ENCODE measurements around the gene UBALD2. TPM values are rescaled to one million over a fixed set of nuclear protein-coding genes. Genes with fewer than 3 reads are reported as not detected.

Gene UBALD2
- total and polyA plus RNA-seq, 2 donors (not counting 3 experiments of a cell fraction or from before 2014, with no cell fraction given): 46.9 to 70.9 TPM

DNA sequence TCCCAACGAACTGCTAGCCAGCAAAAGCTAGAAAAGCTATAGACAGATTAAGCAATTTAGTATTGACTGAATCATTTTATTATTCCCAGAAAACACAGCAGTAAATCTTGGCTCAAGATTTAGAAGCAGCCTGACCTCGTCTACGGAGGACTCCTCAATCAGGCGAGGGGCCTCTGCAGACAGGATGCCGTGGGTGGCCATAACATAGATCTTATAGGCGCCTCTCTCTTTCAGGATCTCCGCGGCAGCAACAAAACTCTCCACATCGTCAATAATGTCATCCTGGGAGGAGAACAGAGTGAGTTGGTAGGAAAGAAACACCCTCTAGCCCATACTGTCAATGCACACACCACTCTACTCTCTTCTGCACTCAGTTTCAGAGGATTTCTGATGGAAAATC, 47.6 kb downstream of the UBALD2 start:
- dilution Hi-C loops (cut with MboI; ENCODE audit: extremely low pct_ligation_motif_present, low sequenced_read_pairs) (no loop called here), intact Hi-C loops (cut with micrococcal nuclease) (loop anchor here (10.0 kb wide), 1 partner anchor 192 kb away; the partner anchor contains the start of gene RHBDF2)
- H4K20me1 ChIP-seq (replicated peaks; ENCODE audit: control insufficient read depth, extremely low read depth, insufficient read depth, low read length): peaks cover 2% of the 10 kb centered on the region
- H2AFZ ChIP-seq (ENCODE audit: low read depth, low read length): no peak overlapping the region
- peaks cover 15 to 23% of the 10 kb centered on the region in 2 experiments for H3K36me3 ChIP-seq (ENCODE audit: control insufficient read depth in 2 of 2, extremely low read depth in 1 of 2, insufficient read depth in 2 of 2, low read length in 2 of 2)
- H3K27ac ChIP-seq (ENCODE audit: insufficient read depth, low read depth, low read length): no peak overlapping the region
- FAIRE-seq (no peak), DNase-seq (ENCODE audit: low read depth, low spot score) (no peak)
- TF ChIP-seq EZH2 (IDR thresholded peaks at IDR 0.05; ENCODE audit: borderline replicate concordance, low read depth, low read length, severe bottlenecking) (no peak), POLR2A (IDR thresholded peaks at IDR 0.05; ENCODE audit: low read depth, low read length) (no peak), MYC (IDR thresholded peaks at IDR 0.05; ENCODE audit: low read depth, low read length) (no peak), POLR2AphosphoS5 (IDR thresholded peaks at IDR 0.05; ENCODE audit: insufficient read depth, low read depth, low read length) (no peak), FOS (IDR thresholded peaks at IDR 0.05; ENCODE audit: borderline replicate concordance, insufficient read depth, low read length) (no peak), GATA2 (IDR thresholded peaks at IDR 0.05; ENCODE audit: insufficient read depth, insufficient read length, low read depth, low read length) (no peak), JUN (IDR thresholded peaks at IDR 0.05; ENCODE audit: borderline replicate concordance, insufficient read depth, insufficient read length, low read depth) (no peak)
- TF ChIP-seq, protein P1, sequence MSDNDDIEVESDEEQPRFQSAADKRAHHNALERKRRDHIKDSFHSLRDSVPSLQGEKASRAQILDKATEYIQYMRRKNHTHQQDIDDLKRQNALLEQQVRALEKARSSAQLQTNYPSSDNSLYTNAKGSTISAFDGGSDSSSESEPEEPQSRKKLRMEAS (IDR thresholded peaks at IDR 0.05; ENCODE audit: insufficient read depth, insufficient read length): no peak
- TF ChIP-seq, protein P2, sequence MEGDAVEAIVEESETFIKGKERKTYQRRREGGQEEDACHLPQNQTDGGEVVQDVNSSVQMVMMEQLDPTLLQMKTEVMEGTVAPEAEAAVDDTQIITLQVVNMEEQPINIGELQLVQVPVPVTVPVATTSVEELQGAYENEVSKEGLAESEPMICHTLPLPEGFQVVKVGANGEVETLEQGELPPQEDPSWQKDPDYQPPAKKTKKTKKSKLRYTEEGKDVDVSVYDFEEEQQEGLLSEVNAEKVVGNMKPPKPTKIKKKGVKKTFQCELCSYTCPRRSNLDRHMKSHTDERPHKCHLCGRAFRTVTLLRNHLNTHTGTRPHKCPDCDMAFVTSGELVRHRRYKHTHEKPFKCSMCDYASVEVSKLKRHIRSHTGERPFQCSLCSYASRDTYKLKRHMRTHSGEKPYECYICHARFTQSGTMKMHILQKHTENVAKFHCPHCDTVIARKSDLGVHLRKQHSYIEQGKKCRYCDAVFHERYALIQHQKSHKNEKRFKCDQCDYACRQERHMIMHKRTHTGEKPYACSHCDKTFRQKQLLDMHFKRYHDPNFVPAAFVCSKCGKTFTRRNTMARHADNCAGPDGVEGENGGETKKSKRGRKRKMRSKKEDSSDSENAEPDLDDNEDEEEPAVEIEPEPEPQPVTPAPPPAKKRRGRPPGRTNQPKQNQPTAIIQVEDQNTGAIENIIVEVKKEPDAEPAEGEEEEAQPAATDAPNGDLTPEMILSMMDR (IDR thresholded peaks at IDR 0.05; ENCODE audit: extremely low read depth in 1 of 2, insufficient read depth in 1 of 2, low read depth in 1 of 2, low read length in 2 of 2): no peak
- no TSS peak for BruUV-seq (replicated peaks)
- H3K4me3 ChIP-seq (replicated peaks in 1 of 3; ENCODE audit: insufficient read depth in 1 of 3, low read depth in 1 of 3, low read length in 3 of 3): no peak overlapping the region
- no peak overlapping the region for H3K9ac ChIP-seq (replicated peaks; ENCODE audit: extremely low read depth, insufficient read depth, low read length)
- peaks cover 30% of the 10 kb centered on the region for H3K4me1 ChIP-seq (ENCODE audit: control insufficient read depth, extremely low read depth, insufficient read depth, low read length)
- CTCF ChIA-PET: interaction anchor here (1.1 kb wide), 1 partner anchor 85 kb away, joined by 3 read pairs; no protein-coding TSS in a partner anchor
- H3K9me1 ChIP-seq (replicated peaks; ENCODE audit: control insufficient read depth, extremely low read depth, insufficient read depth, low read length): no peaks in the 10 kb centered on the region
- POLR2A ChIA-PET: no interaction called here
- H3K4me2 ChIP-seq (ENCODE audit: insufficient read depth, low read length): no peak overlapping the region
- H3K27me3 ChIP-seq (ENCODE audit: control insufficient read depth in 2 of 2, insufficient read depth in 2 of 2, low read length in 2 of 2): no peaks in the 10 kb centered on the region
- H3K79me2 ChIP-seq (ENCODE audit: control insufficient read depth, insufficient read depth, low read length): peaks cover 2% of the 10 kb centered on the region
- no peaks in the 10 kb centered on the region for H3K9me3 ChIP-seq (replicated peaks; ENCODE audit: control insufficient read depth, insufficient read depth, low read length)

Measured in endothelial cell of umbilical vein (primary cell).